ENCODE data around the gene RICTOR.
"Not testable (repeated sequence)": the region's sequence is repeated elsewhere in the genome, so short reads cannot be mapped to it uniquely, and the experiment has no call there.

Gene RICTOR

DNA sequence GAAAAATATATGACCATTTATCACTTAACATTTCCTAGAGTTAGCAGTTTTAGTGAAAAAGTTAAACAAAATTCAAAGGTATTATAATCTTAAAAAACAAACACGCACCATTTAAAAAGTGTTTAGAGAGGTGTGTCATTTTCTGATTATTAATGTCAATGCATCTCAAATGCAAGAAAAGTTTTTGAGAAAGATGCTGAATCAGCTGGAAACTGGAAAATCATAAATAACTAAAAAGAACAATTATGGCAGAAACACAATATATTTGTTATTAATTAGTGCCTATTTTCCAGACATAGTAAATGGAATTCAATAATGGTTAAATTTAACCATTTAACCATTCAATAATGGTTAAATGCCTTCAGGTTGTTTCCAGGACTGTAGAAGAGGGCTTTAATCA lies 64.9 kb downstream of the RICTOR start:
- DNase-seq, result no peak

DNA sequence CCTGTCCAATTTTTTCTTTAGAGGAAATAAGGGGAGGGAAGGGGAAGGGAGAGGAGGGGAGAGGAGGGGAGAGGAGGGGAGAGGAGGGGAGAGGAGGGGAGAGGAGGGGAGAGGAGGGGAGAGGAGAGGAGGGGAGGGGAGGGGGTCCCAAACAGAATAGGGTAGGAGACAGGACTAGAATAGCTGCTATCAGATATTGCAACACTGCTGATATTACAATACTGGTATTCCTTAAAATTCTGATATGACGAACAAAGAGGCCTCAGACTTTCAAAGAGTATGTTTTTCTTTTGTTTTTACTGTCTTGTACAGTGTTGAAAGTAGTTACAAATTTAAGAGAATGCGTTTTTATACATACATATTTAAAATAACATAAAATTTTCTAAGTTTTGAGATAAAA lies 67.5 kb downstream of the RICTOR start:
- no peak for DNase-seq

DNA sequence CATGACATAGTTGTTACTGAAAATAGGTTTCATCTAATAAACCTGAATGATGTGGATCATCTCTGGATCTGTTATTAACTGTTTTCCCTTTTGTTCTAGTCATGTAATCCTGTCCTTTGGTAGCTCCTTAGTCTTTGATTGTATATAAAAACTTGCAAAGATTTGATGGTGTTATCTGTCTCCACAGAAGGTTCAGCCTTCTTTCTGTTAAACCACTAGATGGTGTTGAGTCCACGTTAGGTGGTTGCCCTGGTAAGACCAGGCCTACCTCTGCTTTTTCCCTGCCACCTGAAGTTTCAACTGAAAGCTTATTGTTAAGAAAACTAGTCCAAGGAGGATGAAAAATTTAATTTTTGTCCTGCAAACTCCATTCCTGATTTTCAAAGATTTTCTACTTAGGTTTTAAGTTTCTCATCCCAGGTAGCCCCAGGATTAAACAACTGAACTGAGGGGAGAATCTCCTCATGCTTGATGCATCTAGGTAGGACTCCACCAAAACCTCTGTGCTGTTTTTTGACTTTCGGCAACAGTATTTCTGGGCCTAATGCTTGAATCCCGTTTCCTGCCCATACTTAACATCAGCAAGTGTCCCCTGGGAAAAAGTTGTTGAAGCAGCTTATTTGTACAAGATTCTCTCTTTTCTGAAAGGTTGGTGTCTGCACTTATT lies 68.5 kb downstream of the RICTOR start:
- DNase-seq, result no peak

DNA sequence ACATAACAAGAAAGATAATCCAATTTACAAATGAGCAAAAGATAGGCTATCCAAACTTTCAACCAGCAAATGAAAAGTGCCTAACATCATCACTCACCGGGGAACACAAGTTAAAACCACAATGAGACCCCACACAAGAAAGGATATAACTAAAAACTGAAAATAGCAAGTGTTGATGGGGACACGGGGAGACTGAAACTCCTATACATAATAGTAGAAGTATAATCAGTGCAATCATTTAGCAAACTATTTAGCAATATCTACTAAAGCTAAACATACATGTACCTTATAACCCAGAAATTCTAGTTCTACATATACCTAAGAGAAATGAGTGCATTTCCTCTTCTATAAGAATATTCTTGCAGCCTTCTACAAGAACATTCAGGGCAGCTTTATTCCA lies 72.5 kb downstream of the RICTOR start:
- DNase-seq, result no peak

DNA sequence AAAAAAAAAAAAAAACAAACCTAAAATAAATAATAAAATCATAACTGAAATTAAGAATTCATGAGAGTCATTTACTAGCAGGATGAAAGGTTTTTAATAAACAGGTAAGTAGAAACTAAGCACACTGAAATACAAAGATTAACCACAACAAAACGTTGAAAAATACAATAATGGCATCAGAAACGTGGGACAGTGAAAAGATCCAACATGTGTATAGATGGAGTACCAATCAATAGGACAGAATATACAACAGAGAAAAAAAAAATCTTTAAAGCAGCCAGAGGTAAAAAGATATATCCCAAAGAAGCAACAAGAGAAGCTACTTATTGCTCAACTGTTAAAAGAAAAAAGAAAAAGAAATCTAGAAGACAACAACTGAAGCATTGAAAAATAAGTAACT lies 75.2 kb downstream of the RICTOR start:
- DNase-seq, result no peak

DNA sequence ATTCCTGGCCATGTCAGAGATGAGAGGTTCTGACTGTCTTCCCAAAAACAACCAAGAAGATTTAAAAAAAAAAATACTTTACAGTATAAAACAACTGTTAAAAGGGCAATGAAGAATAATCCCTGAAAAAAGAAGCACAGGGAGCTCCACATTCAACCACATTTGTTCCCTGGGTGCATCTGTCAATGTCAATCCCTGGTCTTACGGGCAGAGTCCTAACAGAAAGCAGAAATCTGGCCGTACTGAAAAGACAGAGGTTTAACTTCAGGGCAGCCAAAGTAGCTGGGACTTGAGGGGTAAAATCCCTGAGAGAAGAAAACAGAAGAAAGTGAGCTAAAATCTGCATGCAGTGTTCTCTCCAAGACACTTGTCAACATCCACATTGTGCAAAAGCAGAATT lies 76.6 kb downstream of the RICTOR start:
- DNase-seq, result no peak

DNA sequence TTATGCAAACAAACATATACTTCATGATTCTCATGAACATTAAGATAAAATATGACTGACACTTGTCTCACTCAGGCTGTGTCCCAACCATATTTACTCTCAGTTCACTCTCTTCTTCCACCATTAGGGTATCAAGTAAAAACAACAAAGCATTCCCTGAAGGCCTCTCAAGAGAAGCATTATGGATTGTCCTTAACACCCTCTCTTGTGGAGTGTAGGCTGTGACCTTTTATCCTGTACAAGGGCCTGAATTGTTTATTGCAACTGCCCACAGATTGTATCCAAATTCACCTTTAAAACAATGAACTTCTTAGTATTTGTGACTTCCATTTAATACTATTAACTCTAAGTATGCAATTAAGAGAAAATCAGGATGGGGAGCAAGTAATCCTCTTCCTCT lies 78.1 kb downstream of the RICTOR start:
- no peak for DNase-seq

DNA sequence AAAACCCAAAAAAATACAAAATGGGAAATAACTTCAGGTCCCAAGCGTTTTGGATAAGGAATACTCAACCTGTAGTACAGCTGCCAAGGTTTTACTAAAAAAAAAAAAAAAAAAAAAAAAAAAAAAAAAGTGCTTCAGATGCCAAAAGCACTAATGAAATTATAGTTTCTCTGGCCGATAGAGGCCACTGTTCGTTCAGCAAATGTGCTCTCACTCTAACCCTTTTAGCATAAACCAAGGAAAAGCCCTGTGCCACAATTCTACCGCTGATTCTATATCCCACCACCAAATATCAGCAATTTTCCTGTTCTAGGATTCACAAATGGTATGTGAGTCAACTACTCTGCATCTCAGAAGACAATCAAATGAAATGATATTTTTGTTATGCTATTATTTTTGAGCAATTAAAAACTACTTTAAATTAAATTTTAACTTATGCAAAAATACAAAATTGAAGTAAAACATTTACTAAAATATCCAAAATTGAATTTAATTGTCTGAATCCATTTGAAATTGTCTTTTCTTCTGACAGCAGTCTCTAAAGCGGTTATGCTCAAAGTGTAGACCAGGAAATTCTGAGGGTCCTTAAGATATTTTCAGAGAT lies 79.8 kb downstream of the RICTOR start:
- no peak for DNase-seq

DNA sequence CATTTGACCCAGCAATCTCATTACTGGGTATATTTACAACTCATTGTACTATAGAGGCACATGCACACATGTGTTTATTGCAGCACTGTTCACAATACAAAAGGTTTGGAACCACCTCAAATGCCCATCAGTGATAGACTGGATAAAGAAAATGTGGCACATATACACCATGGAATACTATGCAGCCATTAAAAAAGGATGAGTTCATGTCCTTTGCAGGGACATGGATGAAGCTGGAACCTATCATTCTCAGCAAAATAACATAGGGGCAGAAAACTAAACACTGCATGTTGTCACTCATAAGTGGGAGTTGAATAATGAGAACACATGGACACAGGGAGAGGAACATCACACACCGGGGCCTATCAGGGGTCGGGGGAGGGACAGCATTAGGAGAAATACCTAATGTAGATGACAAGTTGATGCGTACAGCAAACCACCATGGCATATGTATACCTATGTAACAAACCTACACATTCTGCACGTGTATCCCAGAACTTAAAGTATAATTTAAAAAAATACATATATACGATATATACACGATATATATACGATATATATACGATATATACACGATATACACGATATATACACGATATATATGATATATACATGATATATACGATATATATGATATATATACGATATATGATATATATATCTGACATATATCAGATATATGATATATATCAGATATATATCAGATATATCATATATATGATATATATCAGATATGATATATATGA lies 84.1 kb downstream of the RICTOR start:
- not testable (repeated sequence) for DNase-seq

DNA sequence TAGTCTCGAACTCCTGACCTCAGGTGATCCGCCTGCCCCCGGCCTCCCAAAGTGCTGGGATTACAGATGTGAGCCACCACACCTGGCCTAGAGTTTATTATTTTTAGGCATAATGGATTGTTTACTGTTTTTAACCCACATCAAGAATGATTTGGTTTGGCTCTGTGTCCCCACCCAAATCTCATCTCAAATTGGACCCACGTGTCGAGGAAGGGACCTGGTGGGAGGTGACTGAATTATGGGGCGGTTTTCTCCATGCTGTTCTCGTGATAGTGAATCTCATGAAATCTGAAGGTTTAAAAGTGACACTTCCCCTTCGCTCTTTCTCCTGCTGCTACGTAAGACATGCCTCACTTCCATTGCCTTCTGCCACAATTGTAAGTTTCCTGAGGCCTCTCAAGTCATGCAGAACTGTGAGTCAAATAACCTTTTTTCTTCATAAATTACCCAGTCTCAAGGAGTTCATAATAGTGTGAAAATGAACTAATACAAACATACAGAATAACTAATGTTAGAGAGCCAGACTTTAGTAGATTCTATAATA lies 88.2 kb downstream of the RICTOR start:
- DNase-seq, result no peak

DNA sequence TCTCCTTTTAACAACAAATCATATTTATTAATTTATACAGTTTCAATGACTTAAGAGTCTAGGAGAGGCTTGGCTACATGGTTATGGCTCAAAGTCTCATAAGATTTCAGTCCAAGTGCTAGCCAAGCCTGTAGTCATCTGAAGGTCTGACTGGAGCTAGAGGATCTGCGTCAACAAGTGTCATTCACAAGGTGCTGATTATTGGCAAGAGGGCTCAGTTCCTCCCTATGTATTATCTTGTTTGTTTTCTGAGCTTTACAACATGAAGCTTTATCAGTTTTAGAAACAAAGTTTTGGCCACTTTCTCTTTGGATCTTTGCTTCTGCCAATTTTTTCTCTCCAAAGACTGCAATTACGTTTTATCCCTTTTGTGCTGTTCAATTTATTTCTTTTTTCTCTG lies 94.7 kb downstream of the RICTOR start:
- no peak for DNase-seq

DNA sequence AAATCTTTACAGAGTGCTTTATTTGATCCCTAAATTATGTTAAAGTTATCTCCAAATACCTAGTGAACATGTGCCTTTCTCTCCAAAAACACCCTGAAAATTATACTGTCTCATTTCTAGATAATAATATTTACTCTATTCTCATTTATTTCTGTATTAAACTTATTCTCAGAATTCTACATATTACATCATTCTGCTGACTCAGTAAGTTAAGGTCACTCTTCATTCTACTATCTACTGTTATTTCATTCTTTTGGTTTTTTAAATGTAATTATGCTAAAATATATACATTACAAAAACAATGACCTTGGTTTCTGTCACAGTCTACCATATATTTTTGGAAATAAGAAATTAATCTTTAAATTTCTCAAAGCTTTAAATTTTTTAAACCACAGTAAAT lies 96.2 kb downstream of the RICTOR start:
- DNase-seq, result no peak

DNA sequence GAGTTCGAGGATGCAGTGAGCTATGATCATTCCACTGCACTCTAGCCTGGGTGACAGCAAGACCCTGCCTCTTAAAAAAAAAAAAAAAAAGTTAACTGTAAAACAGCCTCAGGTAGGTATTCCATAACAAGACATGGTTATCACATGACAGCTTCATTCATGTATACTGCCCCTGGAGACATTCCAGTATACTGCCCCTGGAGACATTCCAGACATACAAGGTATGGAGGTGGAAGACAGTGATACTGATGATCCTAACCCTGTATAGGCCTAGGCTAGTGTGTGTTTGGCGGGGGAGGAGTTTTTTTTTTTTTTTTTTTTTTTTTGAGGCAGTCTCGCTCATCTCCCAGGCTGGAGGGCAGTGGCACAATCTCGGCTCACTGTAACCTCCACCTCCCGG lies 105.5 kb downstream of the RICTOR start:
- DNase-seq, result no peak

DNA sequence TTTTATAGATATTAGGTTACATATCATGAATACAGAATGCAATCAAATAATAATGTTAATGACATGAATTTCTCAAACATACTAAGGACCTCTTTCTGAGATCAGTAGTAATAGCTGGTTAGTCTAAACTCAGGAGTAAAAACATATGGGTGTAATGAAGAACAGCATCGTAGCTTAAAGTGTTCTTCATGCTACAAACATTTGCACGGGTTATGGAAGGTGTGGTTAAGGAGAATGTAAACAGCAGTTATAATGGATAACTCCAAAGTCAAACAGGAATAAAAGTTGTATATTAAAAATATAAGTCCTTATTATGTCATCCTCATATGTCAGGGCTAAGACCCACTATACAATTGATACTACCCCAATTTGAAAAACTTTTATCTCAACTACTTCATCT lies 112.5 kb downstream of the RICTOR start:
- DNase-seq, result no peak

DNA sequence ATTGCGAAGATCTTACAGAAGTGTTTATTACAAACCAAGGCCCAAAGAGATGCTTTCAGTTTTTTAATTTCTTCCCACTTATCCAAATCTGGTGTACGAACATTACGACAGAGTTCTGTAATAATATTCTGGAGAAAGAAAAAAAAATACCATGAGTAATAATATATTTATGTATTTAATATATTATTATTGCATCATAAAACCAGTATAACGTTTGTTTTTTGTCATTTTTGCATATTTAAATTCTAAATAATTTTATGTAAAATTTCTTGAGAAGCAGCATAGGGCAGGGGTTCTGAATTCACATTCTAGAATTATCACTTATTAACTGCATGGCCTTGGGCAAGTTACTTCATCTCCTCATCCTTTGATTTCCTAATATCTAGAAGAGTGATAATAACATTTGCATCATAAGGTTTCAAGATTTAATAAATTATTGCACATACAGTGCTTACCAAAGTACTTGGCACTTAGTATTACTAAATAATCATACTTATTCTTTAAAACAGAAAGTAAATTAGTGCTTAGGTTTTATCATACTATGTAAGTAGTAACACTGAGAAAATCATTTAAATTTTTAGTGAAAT lies 120.7 kb downstream of the RICTOR start:
- DNase-seq, result no peak

DNA sequence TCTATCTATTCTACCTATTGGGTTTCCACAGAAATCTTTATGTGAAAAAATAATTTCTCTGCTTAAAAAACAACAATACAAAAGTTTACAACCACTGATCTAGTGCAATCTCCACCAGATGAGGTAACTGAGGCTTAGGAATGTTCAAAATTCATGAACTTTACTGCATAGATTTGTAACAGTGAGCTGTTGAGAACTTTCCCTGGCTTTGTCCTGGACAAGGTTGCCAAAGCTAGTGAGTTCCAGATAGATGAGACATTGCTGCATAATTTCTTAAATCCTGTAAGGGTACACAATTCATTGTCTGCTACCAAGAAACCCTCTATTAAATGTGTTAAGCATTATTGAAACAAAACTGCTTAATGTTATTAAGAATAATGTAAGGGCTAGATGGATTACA lies 125.7 kb downstream of the RICTOR start:
- no peak for DNase-seq

DNA sequence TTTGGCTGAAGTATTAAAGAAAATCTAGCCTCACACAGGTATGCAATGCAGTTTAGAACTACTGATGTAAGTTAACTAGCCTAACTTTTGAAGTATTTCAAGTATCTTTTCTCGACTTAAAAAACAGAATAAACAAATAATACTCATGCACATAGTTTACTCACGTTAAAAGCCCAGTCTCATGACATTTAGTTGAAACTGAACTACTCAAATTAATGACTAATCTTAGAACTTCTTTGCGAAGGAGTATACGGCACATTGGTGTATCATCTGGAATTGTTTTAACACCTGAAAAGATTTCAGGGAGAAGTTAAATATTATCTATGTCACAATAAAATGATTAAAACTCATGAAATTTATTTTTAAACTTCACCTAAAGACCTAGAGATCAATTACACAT lies 129.9 kb downstream of the RICTOR start:
- no peak for DNase-seq

DNA sequence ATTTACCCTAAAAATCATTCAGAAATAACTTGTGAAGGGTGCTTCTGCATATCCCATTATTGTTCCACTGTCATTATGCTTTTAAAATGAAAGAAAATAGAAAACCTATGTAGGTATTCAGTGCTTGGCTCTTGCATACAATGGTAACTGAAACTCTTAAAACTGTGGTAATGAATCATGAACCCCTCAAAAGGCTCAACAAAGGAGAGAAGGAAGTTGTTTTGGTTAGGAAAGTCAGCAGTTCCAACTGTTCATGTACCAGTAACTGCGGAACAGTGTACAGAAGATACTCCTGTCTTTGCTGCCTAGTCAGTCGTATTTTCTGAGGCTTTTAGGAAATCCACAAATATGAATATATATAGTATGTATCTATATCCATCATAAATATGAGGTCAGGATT lies 132.3 kb downstream of the RICTOR start:
- DNase-seq, result no peak

DNA sequence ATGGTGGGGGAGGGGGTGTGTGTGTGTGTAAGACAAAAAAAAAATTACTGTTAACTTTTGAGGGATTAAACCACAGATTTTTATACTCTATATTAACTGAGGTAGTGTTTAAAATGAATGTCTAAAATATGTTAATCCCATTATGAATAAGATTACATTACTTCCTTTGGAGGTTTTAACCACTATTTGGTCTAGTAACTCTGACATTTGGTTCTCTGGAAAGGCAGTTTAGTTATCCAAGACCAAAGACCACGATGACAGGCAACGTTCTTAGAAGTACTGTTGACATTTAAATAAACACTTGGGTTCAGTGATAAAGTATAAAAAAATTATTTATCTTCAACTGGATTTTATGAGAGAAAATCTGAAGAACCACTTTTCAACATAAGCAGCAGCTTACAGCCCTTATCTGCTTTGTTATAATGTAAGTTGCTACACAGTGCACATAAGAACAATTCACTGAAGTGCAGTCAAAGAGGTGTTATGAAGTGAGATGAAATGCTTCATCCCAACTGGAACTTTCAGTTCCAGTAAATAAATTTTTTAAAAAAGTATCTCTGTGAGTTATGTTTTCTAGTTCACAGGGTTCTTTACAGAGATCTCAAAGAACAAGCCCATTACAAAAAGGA lies 133.9 kb downstream of the RICTOR start:
- no peak for DNase-seq

DNA sequence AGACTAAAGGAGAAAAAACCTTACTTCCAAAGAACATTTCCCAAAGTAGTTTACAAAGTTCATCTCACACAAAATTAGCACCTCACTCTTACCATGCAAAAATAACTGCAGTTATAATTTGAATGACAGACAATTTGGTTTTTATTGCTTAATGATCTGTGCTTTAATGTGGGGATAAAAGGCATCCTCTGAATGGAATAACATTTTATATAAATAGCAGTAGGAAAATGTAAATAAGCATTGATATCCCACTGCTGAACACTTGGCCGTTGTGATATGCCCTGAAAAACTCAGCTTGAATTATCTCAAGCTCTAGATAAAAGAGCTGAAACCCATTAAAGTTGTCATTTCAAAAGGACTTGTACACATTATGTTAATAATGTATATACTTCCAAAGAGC lies 135.2 kb downstream of the RICTOR start:
- DNase-seq, result no peak

DNA sequence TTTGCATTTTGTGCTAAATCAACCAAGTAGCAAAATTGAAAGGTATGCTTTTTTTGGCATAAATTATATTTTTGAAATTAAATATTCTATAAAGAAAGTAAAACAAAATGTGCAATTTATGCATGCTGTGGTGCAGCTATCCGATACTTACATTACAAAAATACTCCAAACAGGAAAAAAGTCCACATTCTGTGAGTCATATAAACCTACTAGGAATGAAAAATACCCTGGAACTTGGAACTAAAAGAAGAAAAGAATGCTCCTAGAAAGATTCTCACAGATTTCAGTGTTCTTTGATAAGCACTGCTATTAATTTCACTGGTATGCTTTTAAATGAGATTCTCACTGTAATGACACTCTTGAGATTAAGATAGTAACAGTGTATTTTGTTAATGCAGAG lies 135.8 kb downstream of the RICTOR start:
- no peak for DNase-seq

DNA sequence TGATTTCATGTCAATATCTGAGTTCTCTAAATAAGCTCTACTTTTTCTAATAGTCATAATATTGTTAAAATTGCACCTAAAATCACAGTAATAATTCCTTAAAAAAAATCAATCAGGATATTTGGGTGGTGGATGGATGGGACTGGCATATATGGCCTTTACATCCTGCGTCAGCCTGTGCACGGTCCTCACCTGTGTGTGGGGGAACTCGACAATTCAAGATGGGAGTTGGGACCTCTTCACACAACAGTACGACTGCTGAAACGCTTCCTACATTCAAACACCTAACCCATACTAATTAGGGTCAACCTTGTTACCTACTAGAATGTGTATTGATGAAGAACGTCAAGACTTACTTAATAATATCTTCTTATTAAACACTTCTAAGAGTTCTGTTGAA lies 137.9 kb downstream of the RICTOR start:
- no peak for DNase-seq

DNA sequence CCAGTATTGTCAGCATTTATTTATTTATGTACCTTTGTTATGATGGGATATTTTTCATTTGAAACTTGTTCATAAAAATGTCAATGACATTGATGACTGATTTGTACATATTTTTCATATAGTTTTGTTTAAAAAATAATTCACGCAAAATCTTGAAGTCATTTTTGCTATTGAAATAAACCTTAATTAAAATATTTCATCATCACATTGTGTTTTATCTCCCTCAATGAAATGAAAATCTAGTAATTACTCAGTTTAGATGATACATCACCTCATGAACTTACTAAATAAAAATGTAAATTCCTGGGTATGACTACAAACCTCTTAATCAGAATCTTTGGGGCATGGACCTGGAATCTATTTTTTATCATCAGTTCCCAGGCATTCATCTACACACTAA lies 138.8 kb downstream of the RICTOR start:
- DNase-seq, result no peak
